HG02678 (cell line): ENCODE data around the gene CYP11A1.

Source experiments
- ATAC-seq: cut with Tn5 transposase; IDR thresholded peaks from one replicate; pipeline ENCODE4 v1.9.1; 2021; ENCODE audit warnings: mild to moderate bottlenecking, moderate library complexity; ENCODE audit not compliant: unreplicated experiment

Gene CYP11A1

GRCh38 chr15:74305687-74306086, 61.8 kb downstream of the CYP11A1 start:
- ATAC-seq: no peak

GRCh38 chr15:74304431-74304830, 63.0 kb downstream of the CYP11A1 start:
- no peak for ATAC-seq

- no peak for ATAC-seq
These were observed 63.6 kb downstream of the CYP11A1 start for GRCh38 chr15:74303741-74304309.

- no peak for ATAC-seq
These were observed 64.6 kb downstream of the CYP11A1 start for GRCh38 chr15:74302821-74303359.

GRCh38 chr15:74301583-74302361, 65.7 kb downstream of the CYP11A1 start:
- ATAC-seq: no peak

GRCh38 chr15:74300057-74300795, 67.2 kb downstream of the CYP11A1 start:
- ATAC-seq: no peak

- no peak for ATAC-seq
These were observed 69.6 kb downstream of the CYP11A1 start for GRCh38 chr15:74297887-74298286.

GRCh38 chr15:74295800-74296199, 71.6 kb downstream of the CYP11A1 start:
- ATAC-seq: no peak

- no peak for ATAC-seq
These were observed 73.4 kb downstream of the CYP11A1 start for GRCh38 chr15:74294010-74294409.

GRCh38 chr15:74293021-74293810, 74.2 kb downstream of the CYP11A1 start:
- no peak for ATAC-seq

- ATAC-seq: no peak
These were observed 76.1 kb downstream of the CYP11A1 start for GRCh38 chr15:74291101-74292071.

GRCh38 chr15:74290645-74291044, 76.8 kb downstream of the CYP11A1 start:
- ATAC-seq: no peak

GRCh38 chr15:74289671-74290070, 77.8 kb downstream of the CYP11A1 start:
- no peak for ATAC-seq
